Karpas-422 (cell line): ENCODE measurements around the gene CCDC126. TPM values are rescaled to one million over a fixed set of nuclear protein-coding genes. Genes with fewer than 3 reads are reported as not detected.

Experiments used
- DNase-seq: peaks from one replicate; pipeline ENCODE4 v3.0.0-alpha.2; 2015
- H2AFZ ChIP-seq: fragments of 200-600 bp; sonication (generic); 2 replicates; pipeline ENCODE4 v1.6.1; 2014; ENCODE audit warnings: antibody characterized with exemption, low read length, mixed read lengths
- H3K27ac ChIP-seq: fragments of 200-600 bp; sonication (generic); 2 replicates; pipeline ENCODE4 v1.5.1; 2014; ENCODE audit warnings: mild to moderate bottlenecking, low read length, moderate library complexity
- H3K27me3 ChIP-seq: fragments of 200-600 bp; sonication (generic); 2 replicates; pipeline ENCODE4 v1.6.1; 2014; ENCODE audit warnings: low read length, mixed read lengths
- H3K36me3 ChIP-seq: fragments of 200-600 bp; sonication (generic); 2 replicates; pipeline ENCODE4 v1.6.1; 2014; ENCODE audit warnings: low read length, mixed read lengths; ENCODE audit not compliant: insufficient read depth
- H3K4me1 ChIP-seq: fragments of 200-600 bp; sonication (generic); 2 replicates; pipeline ENCODE4 v1.6.1; 2014; ENCODE audit warnings: mild to moderate bottlenecking, low read length, mixed read lengths
- H3K4me2 ChIP-seq: fragments of 200-600 bp; sonication (generic); 2 replicates; pipeline ENCODE4 v1.6.1; 2014; ENCODE audit warnings: low read length, low read depth, mild to moderate bottlenecking; ENCODE audit not compliant: poor library complexity, severe bottlenecking
- H3K4me3 ChIP-seq: fragments of 200-600 bp; sonication (generic); 2 replicates; pipeline ENCODE4 v1.5.1; 2014; ENCODE audit warnings: mild to moderate bottlenecking, antibody characterized with exemption, low read length, mixed read lengths
- H3K79me2 ChIP-seq: fragments of 200-600 bp; sonication (generic); 2 replicates; pipeline ENCODE4 v1.6.1; 2014; ENCODE audit warnings: mild to moderate bottlenecking, low read length, mixed read lengths
- H3K9ac ChIP-seq: fragments of 200-600 bp; sonication (generic); 2 replicates; pipeline ENCODE4 v1.6.0; 2014; ENCODE audit warnings: low read length
- H3K9me2 ChIP-seq: fragments of 200-600 bp; sonication (generic), shearing (Covaris generic); replicated peaks from 2 replicates; pipeline ENCODE4 v1.6.0; 2014; ENCODE audit warnings: mild to moderate bottlenecking, low read length, moderate library complexity; ENCODE audit not compliant: insufficient read depth
- H3K9me3 ChIP-seq: fragments of 300-700, 200-600 bp; sonication (generic); 2 replicates; pipeline ENCODE4 v1.6.1; 2014; ENCODE audit warnings: low read length, mixed read lengths
- H4K20me1 ChIP-seq: fragments of 200-600 bp; sonication (generic); 2 replicates; pipeline ENCODE4 v1.6.1; 2014; ENCODE audit warnings: mild to moderate bottlenecking, antibody characterized with exemption, low read length, low read depth; ENCODE audit not compliant: insufficient read depth
- small RNA-seq: library from RNA; depleted of rRNA; stranded (forward); fragments of <200 nt; gene quantifications from one replicate; pipeline ENCODE3, GENCODE V24; 2014
- total RNA-seq: library from RNA; depleted of rRNA; stranded (reverse); fragments of >200 nt; shearing (Covaris generic); gene quantifications from 2 replicates; pipeline ENCODE4 v1.2.3, GENCODE V29; 2014; ENCODE audit warnings: low replicate concordance; rRNA removed

CCDC126 gene
- total RNA-seq, 1 experiment from 2014 or later, result 8.9 TPM

GRCh38 chr7:23693224-23693623, 96.0 kb downstream of the CCDC126 start:
- H3K27ac ChIP-seq, result no peak overlapping the region
- no peak for DNase-seq
- H3K27me3 ChIP-seq, result no peaks in the 10 kb centered on the region
- H4K20me1 ChIP-seq, result no peaks in the 10 kb centered on the region
- no peaks in the 10 kb centered on the region for H3K79me2 ChIP-seq
- no peaks in the 10 kb centered on the region for H3K4me1 ChIP-seq
- H3K4me3 ChIP-seq, result no peak overlapping the region
- no peak overlapping the region for H3K4me2 ChIP-seq
- no peaks in the 10 kb centered on the region for H3K9me2 ChIP-seq
- H3K9ac ChIP-seq, result no peak overlapping the region
- peaks cover 10% of the 10 kb centered on the region for H3K36me3 ChIP-seq
- no peak overlapping the region for H2AFZ ChIP-seq
- H3K9me3 ChIP-seq, result no peaks in the 10 kb centered on the region

Small RNA genes lying within 50 kb of the gene (small RNA-seq; reads per million reads assigned to genes)
- not detected for gene AC006026.2

Other genes with a start within 250 kb of the CCDC126 start
- 61.5 and 120 TPM in 2 replicates for gene IGF2BP3, start 126.9 kb upstream of the CCDC126 start, total RNA-seq
- gene TRA2A, start 65.4 kb upstream of the CCDC126 start, total RNA-seq, result 34.3 and 34.5 TPM in 2 replicates
- 4.5 and 14.0 TPM in 2 replicates for gene FAM221A, start 82.8 kb downstream of the CCDC126 start, total RNA-seq
- gene STK31, start 112.8 kb downstream of the CCDC126 start, total RNA-seq, result 0.14 and 0.15 TPM in 2 replicates